ENCODE results near the gene ATP8A1.

GRCh38 chr4:42484630-42485029, 172.3 kb downstream of the ATP8A1 start:
- TF ChIP-seq CTCF (conservative IDR thresholded peaks at IDR 0.05; ENCODE audit: low read depth, low read length) (no peak), ELK1 (IDR thresholded peaks at IDR 0.05; ENCODE audit: borderline replicate concordance, low read depth, low read length) (no peak), RAD21 (IDR thresholded peaks at IDR 0.05; ENCODE audit: low read length) (no peak), POLR2A (IDR thresholded peaks at IDR 0.05; ENCODE audit: low read depth, low read length) (no peak), RFX5 (IDR thresholded peaks at IDR 0.05; ENCODE audit: low read depth, low read length) (no peak), BHLHE40 (IDR thresholded peaks at IDR 0.05; ENCODE audit: low read depth, low read length) (no peak), RCOR1 (IDR thresholded peaks at IDR 0.05; ENCODE audit: insufficient replicate concordance, low read length) (no peak), FOS (IDR thresholded peaks at IDR 0.05; ENCODE audit: low read depth, low read length) (no peak), MAFK (IDR thresholded peaks at IDR 0.05; ENCODE audit: low read depth, low read length) (no peak), MAZ (IDR thresholded peaks at IDR 0.05; ENCODE audit: borderline replicate concordance, low read depth, low read length) (no peak), CEBPB (IDR thresholded peaks at IDR 0.05; ENCODE audit: low read depth, low read length) (no peak), SMC3 (IDR thresholded peaks at IDR 0.05; ENCODE audit: low read depth, low read length) (no peak), USF2 (IDR thresholded peaks at IDR 0.05; ENCODE audit: low read depth, low read length) (no peak), MXI1 (IDR thresholded peaks at IDR 0.05; ENCODE audit: borderline replicate concordance, low read depth, low read length) (no peak)

All from IMR-90 (cell line).